ENCODE results near the gene SMPDL3A.

GRCh38 chr6:122783401-122783800 lies 5.7 kb upstream of the SMPDL3A start:
- no peak for TF ChIP-seq CTCF (IDR thresholded peaks at IDR 0.05; ENCODE audit: borderline replicate concordance, extremely low read depth, low read length, poor library complexity, severe bottlenecking)
- TF ChIP-seq EZH2 (IDR thresholded peaks at IDR 0.05; ENCODE audit: borderline replicate concordance, low read depth, low read length, severe bottlenecking), result no peak

Measured in DND-41 (cell line).